ENCODE measurements around the gene LRR1.

DNA sequence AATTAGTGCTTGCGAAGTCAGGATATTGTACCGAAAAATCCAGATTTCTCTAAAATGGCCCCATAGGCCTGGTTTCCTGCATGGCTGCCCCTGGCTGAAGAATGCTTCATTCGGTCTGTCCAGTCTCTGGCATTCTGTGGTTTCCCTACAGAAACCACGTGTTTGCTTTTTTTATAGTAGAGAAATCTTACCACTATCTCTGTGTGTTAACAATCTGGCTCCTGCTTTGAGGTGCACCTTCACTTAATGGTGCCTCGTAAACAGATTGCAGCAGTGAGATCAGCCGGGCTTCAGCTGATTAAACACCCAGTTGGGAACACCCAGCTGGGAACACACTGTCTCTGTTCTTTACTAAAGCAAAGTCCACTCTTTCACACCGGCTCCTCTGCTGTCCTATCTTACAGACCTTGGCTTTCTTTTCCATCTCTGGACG, 43.0 kb downstream of the LRR1 start:
- peak; percentile 19 to 81 for TF ChIP-seq POLR2A (IDR thresholded peaks at IDR 0.05)
- TF ChIP-seq, protein P1, sequence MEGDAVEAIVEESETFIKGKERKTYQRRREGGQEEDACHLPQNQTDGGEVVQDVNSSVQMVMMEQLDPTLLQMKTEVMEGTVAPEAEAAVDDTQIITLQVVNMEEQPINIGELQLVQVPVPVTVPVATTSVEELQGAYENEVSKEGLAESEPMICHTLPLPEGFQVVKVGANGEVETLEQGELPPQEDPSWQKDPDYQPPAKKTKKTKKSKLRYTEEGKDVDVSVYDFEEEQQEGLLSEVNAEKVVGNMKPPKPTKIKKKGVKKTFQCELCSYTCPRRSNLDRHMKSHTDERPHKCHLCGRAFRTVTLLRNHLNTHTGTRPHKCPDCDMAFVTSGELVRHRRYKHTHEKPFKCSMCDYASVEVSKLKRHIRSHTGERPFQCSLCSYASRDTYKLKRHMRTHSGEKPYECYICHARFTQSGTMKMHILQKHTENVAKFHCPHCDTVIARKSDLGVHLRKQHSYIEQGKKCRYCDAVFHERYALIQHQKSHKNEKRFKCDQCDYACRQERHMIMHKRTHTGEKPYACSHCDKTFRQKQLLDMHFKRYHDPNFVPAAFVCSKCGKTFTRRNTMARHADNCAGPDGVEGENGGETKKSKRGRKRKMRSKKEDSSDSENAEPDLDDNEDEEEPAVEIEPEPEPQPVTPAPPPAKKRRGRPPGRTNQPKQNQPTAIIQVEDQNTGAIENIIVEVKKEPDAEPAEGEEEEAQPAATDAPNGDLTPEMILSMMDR (IDR thresholded peaks at IDR 0.05): peak in 2 of 6 experiments; percentile 9 to 25

All from Peyer's patch (tissue), 4 donors.